Natural killer cell (primary cell): ENCODE results near the gene DYSF. TPM values are rescaled to one million over a fixed set of nuclear protein-coding genes. Genes with fewer than 3 reads are reported as not detected.

Experiments
- ATAC-seq, 3 donors: fragments of 150-1000 bp in 2 of 3; fragments of 200-7000 bp in 1 of 3; cut with Tn5 transposase; 1 replicate in 1 of 3; 2 replicates in 2 of 3; pipeline ENCODE4 v1.10.0; 2021; ENCODE audit warnings: mild to moderate bottlenecking in 2 of 3, moderate library complexity in 2 of 3
- DNase-seq, 2 donors: peaks; one replicate each; pipeline versions ENCODE4 v3.0.0 to v3.0.0-alpha.2; 2013 to 2021; ENCODE audit warnings: mixed read lengths in 1 of 2
- H3K27ac ChIP-seq: one replicate; pipeline ENCODE4 v1.5.1; 2013; ENCODE audit warnings: mild to moderate bottlenecking, low read length
- H3K27me3 ChIP-seq: one replicate; pipeline ENCODE4 v1.6.1; 2013; ENCODE audit warnings: low read length; ENCODE audit not compliant: control insufficient read depth, insufficient read depth
- H3K36me3 ChIP-seq: one replicate; pipeline ENCODE4 v1.6.1; 2013; ENCODE audit warnings: low read length; ENCODE audit not compliant: control insufficient read depth, insufficient read depth
- H3K4me1 ChIP-seq: one replicate; pipeline ENCODE4 v1.6.1; 2013; ENCODE audit warnings: low read length; ENCODE audit not compliant: control insufficient read depth, insufficient read depth
- H3K4me3 ChIP-seq: one replicate; pipeline ENCODE4 v1.5.1; 2013; ENCODE audit warnings: low read length
- H3K9me3 ChIP-seq: one replicate; pipeline ENCODE4 v1.6.1; 2013; ENCODE audit warnings: low read length; ENCODE audit not compliant: control insufficient read depth, insufficient read depth
- H3K27ac Mint-ChIP-seq, 2 donors: one replicate each; pipeline ENCODE4 v1.8.0; 2022; ENCODE audit warnings: mild to moderate bottlenecking in 2 of 2, mixed read lengths in 2 of 2, moderate library complexity in 1 of 2
- H3K27me3 Mint-ChIP-seq, 2 donors: one replicate each; pipeline ENCODE4 v1.8.0; 2022; ENCODE audit warnings: low read depth in 2 of 2, mixed read lengths in 2 of 2
- H3K36me3 Mint-ChIP-seq: one replicate; pipeline ENCODE4 v1.8.0; 2022; ENCODE audit warnings: mixed read lengths
- H3K4me1 Mint-ChIP-seq, 2 donors: one replicate each; pipeline ENCODE4 v1.8.0; 2022; ENCODE audit warnings: mixed read lengths in 2 of 2
- H3K4me3 Mint-ChIP-seq: one replicate; pipeline ENCODE4 v1.8.0; 2022; ENCODE audit warnings: mild to moderate bottlenecking, moderate library complexity, mixed read lengths
- H3K9me3 Mint-ChIP-seq, 2 donors: one replicate each; pipeline ENCODE4 v1.8.0; 2022; ENCODE audit warnings: mixed read lengths in 2 of 2
- CTCF ChIP-seq: fragments of 200-600 bp; IDR thresholded peaks from one replicate; pipeline ENCODE4 v1.8.0; 2022; ENCODE audit warnings: antibody characterized with exemption
- WGBS: methylation state at CpG from one replicate; pipeline ENCODE4 v1.1.7; 2013; ENCODE audit warnings: missing lambda C conversion rate; ENCODE audit not compliant: insufficient coverage; 5-methylcytosine and 5-hydroxymethylcytosine counted together
- intact Hi-C: fragments of 100-400 bp; cut with micrococcal nuclease; formaldehyde crosslinking; loops from one replicate; pipeline ENCODE4 v1.14.2; 2022
- total RNA-seq, 4 donors: library from RNA; stranded (reverse); fragments of 120-200 nt in 1 of 4; gene quantifications; one replicate each; pipeline versions ENCODE4 v1.2.3 to v1.2.4, GENCODE V29; 2013 to 2022

The DYSF gene
- total RNA-seq, 3 donors from 2014 or later (not counting 1 experiment from before 2014, with no cell fraction given), result 11.4 to 19.5 (median 12.4) TPM

- H3K9me3 Mint-ChIP-seq, result no peaks in the 10 kb centered on the region
- WGBS, result under 1% methylated on average over 78 of the region's 78 CpGs
- H3K4me1 ChIP-seq, result peaks cover 11% of the 10 kb centered on the region
- H3K36me3 ChIP-seq, result no peaks in the 10 kb centered on the region
- H3K9me3 ChIP-seq, result peaks cover 6% of the 10 kb centered on the region
- ATAC-seq (peak; percentile 42 to 76 (median 48)), DNase-seq (peak in 1 of 2 donors; percentile 12)
- no peaks in the 10 kb centered on the region for H3K36me3 Mint-ChIP-seq
- no peak overlapping the region for H3K27ac ChIP-seq
- no peak overlapping the region for H3K27ac Mint-ChIP-seq
- peak overlapping the region; percentile 85 for H3K4me3 Mint-ChIP-seq
- H3K27me3 Mint-ChIP-seq, result peaks cover 26 to 38% of the 10 kb centered on the region in 2 donors
- peaks cover 28% of the 10 kb centered on the region for H3K27me3 ChIP-seq
- peaks cover 9 to 10% of the 10 kb centered on the region in 2 donors for H3K4me1 Mint-ChIP-seq
- no peak for TF ChIP-seq CTCF
- intact Hi-C loops, result no loop called here
- H3K4me3 ChIP-seq, result peak overlapping the region; percentile 60
These were observed 13.2 kb downstream of the DYSF start for GRCh38 chr2:71466301-71467179.

- Mint-ChIP-seq H3K4me3 (peak overlapping the region; percentile 85), H3K9me3 (no peaks in the 10 kb centered on the region), H3K27me3 (peaks cover 26 to 38% of the 10 kb centered on the region in 2 donors), H3K27ac (no peak overlapping the region), H3K36me3 (no peaks in the 10 kb centered on the region), H3K4me1 (peaks cover 9 to 10% of the 10 kb centered on the region in 2 donors)
- no peak for DNase-seq
- no peak overlapping the region for H3K27ac ChIP-seq
- intact Hi-C loops, result no loop called here
- peak in 2 of 3 donors; percentile 31 to 42 for ATAC-seq
- WGBS, result 0% methylated on average over 1 of the region's 7 CpGs
- peak overlapping the region; percentile 60 for H3K4me3 ChIP-seq
- no peaks in the 10 kb centered on the region for H3K36me3 ChIP-seq
- H3K27me3 ChIP-seq, result peaks cover 28% of the 10 kb centered on the region
- peaks cover 11% of the 10 kb centered on the region for H3K4me1 ChIP-seq
- TF ChIP-seq CTCF, result no peak
- H3K9me3 ChIP-seq, result peaks cover 6% of the 10 kb centered on the region
These were observed 13.9 kb downstream of the DYSF start for GRCh38 chr2:71467180-71467815.

- H3K4me1 Mint-ChIP-seq, result peaks cover 9 to 10% of the 10 kb centered on the region in 2 donors
- no peaks in the 10 kb centered on the region for H3K9me3 Mint-ChIP-seq
- WGBS, result 80% methylated on average over 11 of the region's 11 CpGs
- H3K4me3 ChIP-seq, result no peak overlapping the region
- no peak for TF ChIP-seq CTCF
- peaks cover 28% of the 10 kb centered on the region for H3K27me3 ChIP-seq
- peak overlapping the region; percentile 25 for H3K4me3 Mint-ChIP-seq
- ATAC-seq, result no peak
- H3K36me3 Mint-ChIP-seq, result no peaks in the 10 kb centered on the region
- peaks cover 11% of the 10 kb centered on the region for H3K4me1 ChIP-seq
- intact Hi-C loops, result no loop called here
- no peaks in the 10 kb centered on the region for H3K9me3 ChIP-seq
- no peak overlapping the region for H3K27ac ChIP-seq
- DNase-seq, result no peak
- no peaks in the 10 kb centered on the region for H3K36me3 ChIP-seq
- peaks cover 26 to 45% of the 10 kb centered on the region in 2 donors for H3K27me3 Mint-ChIP-seq
- no peak overlapping the region for H3K27ac Mint-ChIP-seq
These were observed 15.1 kb downstream of the DYSF start for GRCh38 chr2:71468279-71469015.
